ENCODE results near the gene RNU5D-1. TPM values are rescaled to one million over a fixed set of nuclear protein-coding genes. Genes with fewer than 3 reads are reported as not detected.

The RNU5D-1 gene
- total RNA-seq = not detected

DNA sequence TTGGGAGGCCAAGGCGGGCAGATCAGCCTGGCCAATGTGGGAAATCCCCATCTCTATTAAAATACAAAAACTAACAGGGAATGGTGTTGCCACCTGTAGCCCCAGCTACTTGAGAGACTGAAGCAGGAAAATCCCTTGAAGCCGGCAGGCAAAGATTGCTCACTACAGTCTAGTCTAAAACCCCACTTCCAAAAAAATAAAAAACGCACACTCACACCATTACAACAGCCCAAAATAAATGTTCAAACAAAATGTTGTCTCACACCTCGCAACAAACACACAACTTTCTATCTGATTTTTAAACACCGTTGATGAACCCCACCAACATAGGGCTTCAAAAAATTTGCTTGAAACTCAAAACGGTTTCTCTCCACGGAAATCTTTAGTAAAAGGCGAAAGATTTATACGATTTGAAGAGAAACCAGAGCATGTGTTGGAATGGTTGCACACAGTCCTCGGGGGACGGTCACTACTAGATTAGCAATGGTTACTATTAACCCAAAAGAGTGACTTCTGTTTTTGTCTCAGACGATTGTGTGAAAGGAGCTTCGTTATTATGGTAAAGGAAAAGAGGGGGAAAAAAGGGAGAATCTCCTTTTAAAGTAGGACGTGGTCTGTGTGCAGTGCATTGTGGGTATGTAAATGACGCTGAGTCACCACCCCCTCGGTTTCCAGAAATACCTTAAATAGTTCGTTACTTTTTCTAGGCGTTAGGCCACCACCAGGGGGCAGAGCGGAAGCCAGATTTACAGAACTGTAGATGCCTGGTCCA lies at the start of gene RNU5D-1:
TSS of gene RNU5D-1 (minus strand) at position 430 of the 772 bp plus-strand sequence.
- intact Hi-C loops (cut with DNase I) = loop anchor here (1.0 to 5.0 kb wide), 9 partner anchors 8 to 851 kb away; partner anchors contain the start of genes ARMH1, EIF2B3, HECTD3 and KIF2C
- Histone ChIP-seq H3K9me3 (no peaks in the 10 kb centered on the region), H3K36me3 (no peaks in the 10 kb centered on the region), H3K27ac (peak within 1 kb of the TSS; percentile 84 to 92), H3K4me3 (peak within 1 kb of the TSS in 1 of 2 donors; percentile 31), H3K4me1 (peaks cover 5 to 15% of the 10 kb centered on the region in 2 donors), H3K27me3 (no peaks in the 10 kb centered on the region)
- TF ChIP-seq, protein P1, sequence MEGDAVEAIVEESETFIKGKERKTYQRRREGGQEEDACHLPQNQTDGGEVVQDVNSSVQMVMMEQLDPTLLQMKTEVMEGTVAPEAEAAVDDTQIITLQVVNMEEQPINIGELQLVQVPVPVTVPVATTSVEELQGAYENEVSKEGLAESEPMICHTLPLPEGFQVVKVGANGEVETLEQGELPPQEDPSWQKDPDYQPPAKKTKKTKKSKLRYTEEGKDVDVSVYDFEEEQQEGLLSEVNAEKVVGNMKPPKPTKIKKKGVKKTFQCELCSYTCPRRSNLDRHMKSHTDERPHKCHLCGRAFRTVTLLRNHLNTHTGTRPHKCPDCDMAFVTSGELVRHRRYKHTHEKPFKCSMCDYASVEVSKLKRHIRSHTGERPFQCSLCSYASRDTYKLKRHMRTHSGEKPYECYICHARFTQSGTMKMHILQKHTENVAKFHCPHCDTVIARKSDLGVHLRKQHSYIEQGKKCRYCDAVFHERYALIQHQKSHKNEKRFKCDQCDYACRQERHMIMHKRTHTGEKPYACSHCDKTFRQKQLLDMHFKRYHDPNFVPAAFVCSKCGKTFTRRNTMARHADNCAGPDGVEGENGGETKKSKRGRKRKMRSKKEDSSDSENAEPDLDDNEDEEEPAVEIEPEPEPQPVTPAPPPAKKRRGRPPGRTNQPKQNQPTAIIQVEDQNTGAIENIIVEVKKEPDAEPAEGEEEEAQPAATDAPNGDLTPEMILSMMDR (IDR thresholded peaks at IDR 0.05) = peak; percentile 70 to 76 (median 72)
- DNase-seq (ENCODE audit: low spot score in 2 of 2) = peak; percentile 81 to 98

DNA sequence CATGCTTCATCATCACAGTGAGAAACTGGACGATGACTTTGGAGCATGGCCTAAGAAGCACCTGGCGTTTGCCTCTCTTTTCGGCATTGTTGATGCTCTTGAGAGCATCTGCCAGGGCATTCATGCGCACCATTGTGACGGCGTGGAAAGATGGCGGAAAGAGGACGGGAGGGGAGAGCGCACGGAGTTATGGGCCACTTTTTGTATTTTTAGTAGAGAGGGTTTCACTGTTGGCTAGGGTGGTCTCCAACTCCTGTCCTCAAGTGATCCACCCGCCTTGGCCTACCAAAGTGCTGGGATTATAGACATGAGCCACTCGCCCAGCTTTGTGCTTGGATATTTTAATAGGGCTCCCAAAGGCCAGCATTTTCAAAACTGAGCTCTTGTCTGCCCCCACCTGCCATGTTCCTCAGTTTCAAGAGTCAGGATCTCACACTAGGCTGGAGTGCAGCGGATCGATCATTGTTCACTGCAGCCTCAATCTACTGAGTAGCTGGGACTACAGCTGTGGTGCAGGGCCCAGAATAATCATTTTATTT lies 49.7 kb upstream of the RNU5D-1 start:
- Histone ChIP-seq H3K36me3 (peaks cover 20 to 43% of the 10 kb centered on the region in 2 donors), H3K27me3 (no peaks in the 10 kb centered on the region), H3K4me3 (no peak overlapping the region), H3K27ac (no peak overlapping the region), H3K9me3 (no peaks in the 10 kb centered on the region), H3K4me1 (peaks cover 5 to 20% of the 10 kb centered on the region in 2 donors)
- intact Hi-C loops (cut with DNase I) = no loop called here
- DNase-seq (ENCODE audit: low spot score in 2 of 2) = no peak
- TF ChIP-seq, protein P1 (IDR thresholded peaks at IDR 0.05) = no peak

DNA sequence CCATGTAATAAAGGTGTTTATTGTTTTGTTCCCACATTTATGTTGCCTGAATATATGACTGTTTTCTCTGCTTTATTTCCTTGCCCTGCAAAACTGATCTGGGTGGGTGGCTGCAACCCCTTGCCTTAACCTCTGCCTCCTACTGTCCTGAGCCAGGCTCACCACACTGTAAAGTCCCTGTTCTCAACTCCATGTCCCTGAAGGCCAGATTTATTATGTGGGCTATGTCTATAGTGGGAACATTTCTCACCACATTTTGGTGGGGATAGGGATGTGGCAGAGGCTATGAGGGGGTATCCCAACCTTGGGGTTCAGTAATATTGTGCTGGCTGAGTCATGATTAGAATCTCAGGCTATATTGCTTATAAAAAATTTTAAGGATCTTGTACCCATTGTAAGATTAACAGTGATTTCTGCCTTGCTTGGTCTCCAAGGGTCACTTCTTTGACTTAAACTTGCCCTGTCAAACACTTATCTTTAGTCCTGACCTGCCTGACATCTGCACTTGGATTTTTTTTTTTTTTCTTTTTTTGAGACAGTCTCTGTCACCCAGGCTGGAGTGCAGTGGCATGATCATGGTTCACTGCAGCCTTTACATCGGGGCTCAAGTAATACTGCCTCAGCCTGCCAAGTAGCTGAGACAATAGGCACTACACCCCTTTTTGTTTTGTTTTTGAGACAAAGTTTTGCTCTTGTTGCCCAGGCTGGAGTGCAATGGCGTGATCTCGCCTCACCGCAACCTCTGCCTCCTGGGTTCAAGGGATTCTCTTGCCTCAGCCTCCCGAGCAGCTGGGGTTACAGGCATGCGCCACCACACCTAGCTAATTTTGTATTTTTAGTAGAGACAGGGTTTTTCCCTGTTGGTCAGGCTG lies 48.0 kb upstream of the RNU5D-1 start:
- Histone ChIP-seq H3K27me3 (no peaks in the 10 kb centered on the region), H3K27ac (no peak overlapping the region), H3K4me3 (no peak overlapping the region), H3K36me3 (peaks cover 20 to 43% of the 10 kb centered on the region in 2 donors), H3K4me1 (peaks cover 8 to 13% of the 10 kb centered on the region in 2 donors), H3K9me3 (no peaks in the 10 kb centered on the region)
- TF ChIP-seq, protein P1 (IDR thresholded peaks at IDR 0.05) = no peak
- no peak for DNase-seq (ENCODE audit: low spot score in 2 of 2)
- intact Hi-C loops (cut with DNase I) = loop anchor here (5.0 kb wide), 1 partner anchor 523 kb away; no protein-coding TSS in a partner anchor

DNA sequence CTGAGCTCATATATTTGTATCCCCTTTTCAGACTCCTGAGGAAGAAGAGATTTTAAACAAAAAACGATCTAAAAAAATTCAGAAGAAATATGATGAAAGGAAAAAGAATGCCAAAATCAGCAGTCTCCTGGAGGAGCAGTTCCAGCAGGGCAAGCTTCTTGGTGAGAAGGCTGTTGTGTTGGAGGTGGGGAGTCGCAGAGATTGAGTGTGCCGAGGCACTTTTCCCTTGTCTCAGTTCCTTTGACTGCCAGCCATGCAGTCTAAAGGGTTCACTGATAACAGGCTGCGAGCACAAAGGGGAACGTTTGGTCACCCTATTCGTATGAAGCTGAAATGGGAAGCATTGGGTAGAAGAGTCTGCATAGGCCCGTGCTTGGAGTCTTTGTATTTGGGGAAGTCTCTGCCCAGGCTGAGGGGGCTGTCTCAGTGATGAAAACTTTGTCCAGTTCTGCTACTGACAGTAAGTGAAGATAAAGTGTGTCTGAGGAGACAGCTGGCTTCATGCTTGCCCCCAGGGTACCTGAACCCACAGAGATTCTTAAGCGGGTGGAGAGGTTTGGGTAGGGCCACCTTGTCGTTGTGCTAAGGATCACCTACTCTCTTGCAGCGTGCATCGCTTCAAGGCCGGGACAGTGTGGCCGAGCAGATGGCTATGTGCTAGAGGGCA lies 47.1 kb upstream of the RNU5D-1 start:
- peaks cover 8 to 9% of the 10 kb centered on the region in 2 donors for H3K4me1 ChIP-seq
- no peak overlapping the region for H3K27ac ChIP-seq
- H3K36me3 ChIP-seq = peaks cover 20 to 43% of the 10 kb centered on the region in 2 donors
- TF ChIP-seq, protein P1 (IDR thresholded peaks at IDR 0.05) = no peak
- no peaks in the 10 kb centered on the region for H3K27me3 ChIP-seq
- H3K9me3 ChIP-seq = no peaks in the 10 kb centered on the region
- DNase-seq (ENCODE audit: low spot score in 2 of 2) = no peak
- no peak overlapping the region for H3K4me3 ChIP-seq
- intact Hi-C loops (cut with DNase I) = loop anchor here (5.0 kb wide), 1 partner anchor 524 kb away; no protein-coding TSS in a partner anchor

DNA sequence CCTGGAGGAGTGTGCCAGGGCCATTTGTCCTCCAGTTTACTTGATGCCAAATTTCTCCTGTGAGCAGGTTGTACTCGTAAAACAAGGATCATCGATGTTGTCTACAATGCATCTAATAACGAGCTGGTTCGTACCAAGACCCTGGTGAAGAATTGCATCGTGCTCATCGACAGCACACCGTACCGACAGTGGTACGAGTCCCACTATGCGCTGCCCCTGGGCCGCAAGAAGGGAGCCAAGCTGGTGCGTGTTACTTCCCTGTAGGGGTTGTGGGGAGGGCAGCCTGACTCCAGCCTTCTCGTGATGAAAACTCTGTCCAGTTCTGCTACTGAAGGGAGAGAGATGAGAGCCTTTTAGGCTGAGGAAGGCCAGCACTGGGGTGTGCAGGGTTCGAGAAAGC lies 46.6 kb upstream of the RNU5D-1 start:
- no peaks in the 10 kb centered on the region for H3K27me3 ChIP-seq
- intact Hi-C loops (cut with DNase I) = loop anchor here (5.0 kb wide), 1 partner anchor 525 kb away; no protein-coding TSS in a partner anchor
- H3K9me3 ChIP-seq = no peaks in the 10 kb centered on the region
- H3K27ac ChIP-seq = no peak overlapping the region
- peaks cover 20 to 43% of the 10 kb centered on the region in 2 donors for H3K36me3 ChIP-seq
- no peak for DNase-seq (ENCODE audit: low spot score in 2 of 2)
- TF ChIP-seq, protein P1 (IDR thresholded peaks at IDR 0.05) = no peak
- H3K4me1 ChIP-seq = peaks cover 8 to 9% of the 10 kb centered on the region in 2 donors
- H3K4me3 ChIP-seq = no peak overlapping the region

All from ascending aorta (tissue), 2 donors.